DMS 273 (cell line): ENCODE data around the gene SLC25A13.

Source experiments
- DNase-seq: peaks from one replicate; lab custom pipeline; 2025; ENCODE audit not compliant: unreplicated experiment; lab: John Stamatoyannopoulos, UW

The SLC25A13 gene

GRCh38 chr7:96244244-96244991, 77.5 kb downstream of the SLC25A13 start:
- DNase-seq, result no peak

GRCh38 chr7:96243241-96243640, 78.7 kb downstream of the SLC25A13 start:
- no peak for DNase-seq

- DNase-seq, result no peak
Observed at GRCh38 chr7:96241855-96242254, 80.0 kb downstream of the SLC25A13 start.

- DNase-seq, result no peak
Observed at GRCh38 chr7:96238976-96239766, 82.7 kb downstream of the SLC25A13 start.

GRCh38 chr7:96238474-96238873, 83.4 kb downstream of the SLC25A13 start:
- DNase-seq, result no peak

GRCh38 chr7:96237040-96237439, 84.9 kb downstream of the SLC25A13 start:
- no peak for DNase-seq

- peak; percentile 92 for DNase-seq
Observed at GRCh38 chr7:96236198-96237039, 85.5 kb downstream of the SLC25A13 start.

GRCh38 chr7:96235281-96235680, 86.6 kb downstream of the SLC25A13 start:
- no peak for DNase-seq

- no peak for DNase-seq
Observed at GRCh38 chr7:96233528-96234154, 88.3 kb downstream of the SLC25A13 start.

- no peak for DNase-seq
Observed at GRCh38 chr7:96233084-96233483, 88.8 kb downstream of the SLC25A13 start.

GRCh38 chr7:96228760-96229159, 93.1 kb downstream of the SLC25A13 start:
- no peak for DNase-seq

- DNase-seq, result no peak
Observed at GRCh38 chr7:96225251-96225650, 96.6 kb downstream of the SLC25A13 start.

- DNase-seq, result peak; percentile 46
Observed at GRCh38 chr7:96224685-96225084, 97.2 kb downstream of the SLC25A13 start.

- no peak for DNase-seq
Observed at GRCh38 chr7:96224073-96224472, 97.8 kb downstream of the SLC25A13 start.

- no peak for DNase-seq
Observed at GRCh38 chr7:96221888-96222287, 100.0 kb downstream of the SLC25A13 start.

- peak; percentile 42 for DNase-seq
Observed at GRCh38 chr7:96219378-96220130, 102.3 kb downstream of the SLC25A13 start.

- DNase-seq, result no peak
Observed at GRCh38 chr7:96218664-96219243, 103.1 kb downstream of the SLC25A13 start.

GRCh38 chr7:96217147-96217546, 104.8 kb downstream of the SLC25A13 start:
- DNase-seq, result no peak

GRCh38 chr7:96216373-96216772, 105.5 kb downstream of the SLC25A13 start:
- DNase-seq, result no peak

- no peak for DNase-seq
Observed at GRCh38 chr7:96212474-96212873, 109.4 kb downstream of the SLC25A13 start.
